Astrocyte (in vitro differentiated cells and primary cell): Measurements from ENCODE around the gene UGT2B15. TPM values are rescaled to one million over a fixed set of nuclear protein-coding genes. Genes with fewer than 3 reads are reported as not detected.
"Not testable (repeated sequence)": the region's sequence is repeated elsewhere in the genome, so short reads cannot be mapped to it uniquely, and the experiment has no call there.

Experiments used
- DNase-seq: peaks from one replicate; pipeline ENCODE4 v3.0.0-alpha.2; 2010; ENCODE audit warnings: low read depth
- FAIRE-seq: peaks from 2 replicates; lab custom pipeline; 2011; peaks lifted over from hg19 to GRCh38; lab: Jason Lieb, UNC
- H2AFZ ChIP-seq: 2 replicates; pipeline ENCODE4 v1.6.0; 2012; ENCODE audit warnings: low read depth, low read length, inconsistent platforms
- H3K27ac ChIP-seq: 2 replicates; pipeline ENCODE4 v1.5.1; 2011; ENCODE audit warnings: low read depth, low read length, inconsistent platforms
- H3K27me3 ChIP-seq: 2 replicates; pipeline ENCODE4 v1.6.0; 2011; ENCODE audit warnings: low read length, inconsistent platforms; ENCODE audit not compliant: insufficient read depth
- H3K36me3 ChIP-seq: 2 replicates; pipeline ENCODE4 v1.5.1; 2011; ENCODE audit warnings: low read length, inconsistent platforms; ENCODE audit not compliant: insufficient read depth
- H3K4me1 ChIP-seq: 2 replicates; pipeline ENCODE4 v1.5.1; 2011; ENCODE audit warnings: low read length, inconsistent platforms; ENCODE audit not compliant: insufficient read depth
- H3K4me2 ChIP-seq: 2 replicates; pipeline ENCODE4 v1.6.0; 2012; ENCODE audit warnings: low read length, inconsistent platforms
- H3K4me3 ChIP-seq: 2 replicates; pipeline ENCODE4 v1.5.1; 2011; ENCODE audit warnings: low read depth, mild to moderate bottlenecking, low read length, inconsistent platforms; ENCODE audit not compliant: insufficient read depth
- H3K79me2 ChIP-seq: 2 replicates; pipeline ENCODE4 v1.6.0; 2012; ENCODE audit warnings: mild to moderate bottlenecking, low read length, inconsistent platforms; ENCODE audit not compliant: insufficient read depth
- H3K9ac ChIP-seq: 2 replicates; pipeline ENCODE4 v1.6.0; 2012; ENCODE audit warnings: mild to moderate bottlenecking, low read length, inconsistent platforms
- H3K9me3 ChIP-seq: 2 replicates; pipeline ENCODE4 v1.5.1; 2012; ENCODE audit warnings: low read depth, mild to moderate bottlenecking, low read length, inconsistent platforms; ENCODE audit not compliant: insufficient read depth
- H4K20me1 ChIP-seq: 2 replicates; pipeline ENCODE4 v1.6.0; 2012; ENCODE audit warnings: low read length, inconsistent platforms; ENCODE audit not compliant: insufficient read depth
- H3K27ac Mint-ChIP-seq: one replicate; pipeline ENCODE4 v1.8.0; 2021; ENCODE audit warnings: mild to moderate bottlenecking, mixed read lengths; ENCODE audit not compliant: unreplicated experiment
- H3K27me3 Mint-ChIP-seq: one replicate; pipeline ENCODE4 v1.8.0; 2021; ENCODE audit warnings: low read depth, mixed read lengths; ENCODE audit not compliant: unreplicated experiment
- H3K36me3 Mint-ChIP-seq: one replicate; pipeline ENCODE4 v1.8.0; 2021; ENCODE audit warnings: low read depth, mixed read lengths; ENCODE audit not compliant: unreplicated experiment
- H3K4me1 Mint-ChIP-seq: one replicate; pipeline ENCODE4 v1.8.0; 2021; ENCODE audit warnings: low read depth, mixed read lengths; ENCODE audit not compliant: unreplicated experiment
- H3K4me3 Mint-ChIP-seq: one replicate; pipeline ENCODE4 v1.8.0; 2021; ENCODE audit warnings: mild to moderate bottlenecking, moderate library complexity, mixed read lengths; ENCODE audit not compliant: unreplicated experiment
- H3K9me3 Mint-ChIP-seq: one replicate; pipeline ENCODE4 v1.8.0; 2021; ENCODE audit warnings: mild to moderate bottlenecking, mixed read lengths; ENCODE audit not compliant: unreplicated experiment
- EZH2 ChIP-seq: IDR thresholded peaks from 2 replicates; pipeline ENCODE4 v1.6.1; 2012; ENCODE audit warnings: mild to moderate bottlenecking, low read length, inconsistent platforms; ENCODE audit not compliant: insufficient read depth
- total RNA-seq: library from RNA; stranded (reverse); gene quantifications from 2 replicates; pipeline ENCODE4 v1.2.1, GENCODE V29; 2021
- TF ChIP-seq, protein P1 (sequence below): IDR thresholded peaks from 2 replicates; pipeline ENCODE4 v1.5.1; 2011; ENCODE audit warnings: low read depth, mild to moderate bottlenecking, inconsistent platforms, low read length, moderate library complexity; ENCODE audit not compliant: insufficient read depth

The UGT2B15 gene
- total RNA-seq, 1 donor from 2014 or later, result not detected

DNA sequence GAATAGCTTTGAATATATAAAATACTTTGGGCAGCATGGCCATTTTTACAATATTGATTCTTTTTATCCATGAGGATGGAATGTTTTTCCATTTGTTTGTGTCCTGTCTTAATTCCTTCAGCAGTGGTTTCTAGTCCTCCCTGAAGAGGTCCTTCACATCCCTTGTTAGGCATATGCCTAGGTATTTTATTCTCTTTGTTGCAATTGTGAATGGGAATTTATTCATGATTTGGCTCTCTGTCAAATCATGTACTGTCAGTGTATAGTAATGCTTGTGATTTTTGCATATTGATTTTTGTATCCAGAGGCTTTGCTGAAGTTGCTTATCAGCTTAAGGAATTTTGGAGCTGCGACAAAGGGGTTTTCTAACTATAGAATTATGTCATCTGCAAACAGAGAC lies 18.5 kb downstream of the UGT2B15 start:
- Mint-ChIP-seq H3K27me3 (no peaks in the 10 kb centered on the region), H3K4me1 (peaks cover 3% of the 10 kb centered on the region), H3K27ac (no peak overlapping the region), H3K9me3 (no peaks in the 10 kb centered on the region), H3K4me3 (no peak overlapping the region), H3K36me3 (no peaks in the 10 kb centered on the region)
- Histone ChIP-seq H3K27me3 (no peaks in the 10 kb centered on the region), H3K4me3 (no peak overlapping the region), H3K36me3 (no peaks in the 10 kb centered on the region), H3K4me2 (no peak overlapping the region), H4K20me1 (no peaks in the 10 kb centered on the region), H2AFZ (no peak overlapping the region), H3K27ac (no peak overlapping the region), H3K9ac (no peak overlapping the region), H3K79me2 (no peaks in the 10 kb centered on the region), H3K9me3 (no peaks in the 10 kb centered on the region), H3K4me1 (no peaks in the 10 kb centered on the region)
- FAIRE-seq (no peak), DNase-seq (no peak)
- TF ChIP-seq, protein P1, sequence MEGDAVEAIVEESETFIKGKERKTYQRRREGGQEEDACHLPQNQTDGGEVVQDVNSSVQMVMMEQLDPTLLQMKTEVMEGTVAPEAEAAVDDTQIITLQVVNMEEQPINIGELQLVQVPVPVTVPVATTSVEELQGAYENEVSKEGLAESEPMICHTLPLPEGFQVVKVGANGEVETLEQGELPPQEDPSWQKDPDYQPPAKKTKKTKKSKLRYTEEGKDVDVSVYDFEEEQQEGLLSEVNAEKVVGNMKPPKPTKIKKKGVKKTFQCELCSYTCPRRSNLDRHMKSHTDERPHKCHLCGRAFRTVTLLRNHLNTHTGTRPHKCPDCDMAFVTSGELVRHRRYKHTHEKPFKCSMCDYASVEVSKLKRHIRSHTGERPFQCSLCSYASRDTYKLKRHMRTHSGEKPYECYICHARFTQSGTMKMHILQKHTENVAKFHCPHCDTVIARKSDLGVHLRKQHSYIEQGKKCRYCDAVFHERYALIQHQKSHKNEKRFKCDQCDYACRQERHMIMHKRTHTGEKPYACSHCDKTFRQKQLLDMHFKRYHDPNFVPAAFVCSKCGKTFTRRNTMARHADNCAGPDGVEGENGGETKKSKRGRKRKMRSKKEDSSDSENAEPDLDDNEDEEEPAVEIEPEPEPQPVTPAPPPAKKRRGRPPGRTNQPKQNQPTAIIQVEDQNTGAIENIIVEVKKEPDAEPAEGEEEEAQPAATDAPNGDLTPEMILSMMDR, result no peak
- no peak for TF ChIP-seq EZH2

DNA sequence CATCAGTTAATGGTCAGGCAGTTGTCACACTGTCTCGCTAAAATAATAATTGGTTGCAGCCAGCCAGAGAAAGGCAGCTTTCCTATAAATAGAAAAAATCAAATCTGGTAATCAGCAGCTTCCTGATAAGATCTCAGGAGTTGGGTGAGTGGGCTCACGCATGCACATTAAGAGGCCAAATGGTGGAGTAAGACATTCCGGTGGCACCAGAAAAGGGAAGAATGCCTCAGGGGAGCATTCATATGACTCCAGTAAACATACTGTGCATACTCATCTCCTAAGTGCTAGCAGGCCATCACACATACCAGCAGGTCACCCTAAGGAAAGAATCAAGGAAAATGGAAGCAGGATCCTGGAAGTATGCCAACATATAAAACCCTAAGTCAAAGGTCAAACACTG lies 40.1 kb downstream of the UGT2B15 start:
- no peak overlapping the region for H2AFZ ChIP-seq
- no peaks in the 10 kb centered on the region for H3K36me3 ChIP-seq
- H4K20me1 ChIP-seq, result no peaks in the 10 kb centered on the region
- no peaks in the 10 kb centered on the region for H3K9me3 ChIP-seq
- no peaks in the 10 kb centered on the region for H3K27me3 ChIP-seq
- no peak for DNase-seq
- Mint-ChIP-seq H3K4me3 (no peak overlapping the region), H3K9me3 (no peaks in the 10 kb centered on the region), H3K4me1 (peaks cover 7% of the 10 kb centered on the region), H3K27ac (no peak overlapping the region), H3K27me3 (no peaks in the 10 kb centered on the region), H3K36me3 (no peaks in the 10 kb centered on the region)
- H3K27ac ChIP-seq, result no peak overlapping the region
- H3K4me2 ChIP-seq, result no peak overlapping the region
- no peak for TF ChIP-seq EZH2
- TF ChIP-seq, protein P1, result no peak
- no peak for FAIRE-seq
- no peaks in the 10 kb centered on the region for H3K79me2 ChIP-seq
- H3K4me3 ChIP-seq, result no peak overlapping the region
- H3K9ac ChIP-seq, result no peak overlapping the region
- no peaks in the 10 kb centered on the region for H3K4me1 ChIP-seq

DNA sequence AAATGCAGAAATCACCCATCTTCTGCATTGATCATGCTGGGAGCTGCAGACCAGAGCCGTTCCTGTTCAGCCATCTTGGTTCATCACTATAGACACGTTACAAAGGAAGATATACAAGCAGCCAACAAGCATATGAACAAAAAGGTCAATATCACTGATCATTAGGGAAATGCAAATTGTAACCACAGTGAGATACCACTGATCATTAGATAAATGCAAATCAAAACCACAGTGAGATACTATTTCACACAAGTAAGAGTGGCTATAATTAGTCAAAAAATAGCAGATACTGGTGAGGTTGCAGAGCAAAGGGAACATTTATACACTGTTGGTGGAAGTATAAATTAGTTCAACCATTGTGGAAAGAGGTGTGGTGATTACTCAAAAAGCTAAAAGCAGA lies 47.7 kb downstream of the UGT2B15 start:
- not testable (repeated sequence) for H3K4me3 ChIP-seq, H3K79me2 ChIP-seq, H3K4me1 ChIP-seq, H2AFZ ChIP-seq, H3K27me3 ChIP-seq, H3K27ac Mint-ChIP-seq, H4K20me1 ChIP-seq, H3K4me2 ChIP-seq, H3K9me3 Mint-ChIP-seq, H3K36me3 Mint-ChIP-seq, H3K9ac ChIP-seq, H3K27ac ChIP-seq, DNase-seq, H3K9me3 ChIP-seq, FAIRE-seq, H3K27me3 Mint-ChIP-seq, H3K4me1 Mint-ChIP-seq, H3K4me3 Mint-ChIP-seq, H3K36me3 ChIP-seq
